GM18867 (cell line): ENCODE measurements around the gene FEV.

Experiments
- ATAC-seq: cut with Tn5 transposase; IDR thresholded peaks from one replicate; pipeline ENCODE4 v1.9.1; 2021; ENCODE audit warnings: mild to moderate bottlenecking, moderate library complexity; ENCODE audit not compliant: unreplicated experiment

Gene FEV

GRCh38 chr2:218993345-218994315, 8.6 kb upstream of the FEV start, which contains the start of gene CRYBA2:
Gene CRYBA2 (minus strand): TSS chr2:218993422. CDS start chr2:218993176, 246 bp downstream.
- no peak for ATAC-seq

- ATAC-seq: no peak
Measured at GRCh38 chr2:218992703-218993344, 7.8 kb upstream of the FEV start.

GRCh38 chr2:218992196-218992595, 7.2 kb upstream of the FEV start:
- no peak for ATAC-seq

GRCh38 chr2:218991674-218992168, 6.7 kb upstream of the FEV start:
- ATAC-seq: no peak

GRCh38 chr2:218990612-218991011, 5.6 kb upstream of the FEV start:
- ATAC-seq: no peak

GRCh38 chr2:218990052-218990451, 5.1 kb upstream of the FEV start:
- ATAC-seq: no peak

GRCh38 chr2:218988650-218989049, 3.7 kb upstream of the FEV start:
- ATAC-seq: no peak

GRCh38 chr2:218988164-218988563, 3.2 kb upstream of the FEV start:
- ATAC-seq: no peak

- ATAC-seq: no peak
Measured at GRCh38 chr2:218986148-218986761, 1.3 kb upstream of the FEV start.

- ATAC-seq: no peak
Measured at GRCh38 chr2:218985325-218986091, 524 bp upstream of the FEV start.

GRCh38 chr2:218984239-218985020, 554 bp downstream of the FEV start:
- no peak for ATAC-seq

- no peak for ATAC-seq
Measured at GRCh38 chr2:218983934-218984238, 1.1 kb downstream of the FEV start.

- no peak for ATAC-seq
Measured at GRCh38 chr2:218983263-218983933, 1.6 kb downstream of the FEV start.

- no peak for ATAC-seq
Measured at GRCh38 chr2:218982586-218983262, 2.3 kb downstream of the FEV start.

GRCh38 chr2:218981881-218982585, 3.0 kb downstream of the FEV start:
- no peak for ATAC-seq

GRCh38 chr2:218981390-218981880, 3.5 kb downstream of the FEV start:
- ATAC-seq: no peak

GRCh38 chr2:218980735-218981389, 4.1 kb downstream of the FEV start:
- no peak for ATAC-seq
